Measurements from ENCODE around the gene TPCN1. TPM values are rescaled to one million over a fixed set of nuclear protein-coding genes. Genes with fewer than 3 reads are reported as not detected.
A peak's percentile ranks its signal among the peaks of the same experiment; 100 is the strongest.

Gene TPCN1
- polyA plus RNA-seq, 1 of the 3 experiments (the other 2 are of a cell fraction) = 15.7 TPM

GRCh38 chr12:113246478-113247122 is 25.3 kb downstream of the TPCN1 start:
- no peak for DNase-seq
- H3K4me2 ChIP-seq = peak overlapping the region; percentile 62
- no peak overlapping the region for H3K4me3 ChIP-seq (ENCODE audit: low read depth in 2 of 2, low read length in 1 of 2)
- peaks cover 33 to 55% of the 10 kb centered on the region in 2 experiments for H3K4me1 ChIP-seq (ENCODE audit: control insufficient read depth in 1 of 2, insufficient read depth in 2 of 2, low read depth in 1 of 2, low read length in 1 of 2)
- CTCF ChIA-PET = interaction anchor here (0.8 to 2.7 kb wide), 3 partner anchors 12 to 72 kb away, joined by 3 to 10 read pairs (median 3); no protein-coding TSS in a partner anchor
- peaks cover 0 to 2% of the 10 kb centered on the region in 2 experiments for H3K36me3 ChIP-seq (replicated peaks in 1 of 2; ENCODE audit: control insufficient read depth in 1 of 2, insufficient read depth in 2 of 2, low read length in 1 of 2)
- POLR2A ChIA-PET = interaction anchor here (0.9 to 1.6 kb wide), 4 partner anchors 13 to 44 kb away, joined by 3 to 12 read pairs (median 6); partner anchors contain the start of gene TPCN1
- H3K9me2 ChIP-seq = no peaks in the 10 kb centered on the region
- H2AFZ ChIP-seq (ENCODE audit: low read depth) = no peak overlapping the region
- peak overlapping the region; percentile 47 to 94; a peak in 3 of 4 replicates for H3K27ac ChIP-seq (ENCODE audit: low read depth in 2 of 2, low read length in 1 of 2)
- peaks cover 3% of the 10 kb centered on the region for H3F3A ChIP-seq (replicated peaks; ENCODE audit: insufficient read depth)
- H4K20me1 ChIP-seq (ENCODE audit: insufficient read depth) = no peaks in the 10 kb centered on the region
- no peaks in the 10 kb centered on the region for H3K9me3 ChIP-seq
- TF ChIP-seq, protein P1, sequence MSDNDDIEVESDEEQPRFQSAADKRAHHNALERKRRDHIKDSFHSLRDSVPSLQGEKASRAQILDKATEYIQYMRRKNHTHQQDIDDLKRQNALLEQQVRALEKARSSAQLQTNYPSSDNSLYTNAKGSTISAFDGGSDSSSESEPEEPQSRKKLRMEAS (IDR thresholded peaks at IDR 0.05; ENCODE audit: low read depth) = no peak
- TF ChIP-seq RAD21 (IDR thresholded peaks at IDR 0.05; ENCODE audit: low read length) = no peak
- WGBS (ENCODE audit: low lambda C conversion rate) = 73% methylated on average over 11 of the region's 18 CpGs
- H3K79me2 ChIP-seq (ENCODE audit: insufficient read depth) = no peaks in the 10 kb centered on the region
- no peak overlapping the region for H3K9ac ChIP-seq
- H3K27me3 ChIP-seq (ENCODE audit: insufficient read depth) = no peaks in the 10 kb centered on the region

- 85% methylated on average over 21 of the region's 21 CpGs for WGBS (ENCODE audit: low lambda C conversion rate)
- Histone ChIP-seq H3K9me2 (no peaks in the 10 kb centered on the region), H4K20me1 (ENCODE audit: insufficient read depth) (no peaks in the 10 kb centered on the region), H3K27me3 (ENCODE audit: insufficient read depth) (no peaks in the 10 kb centered on the region), H2AFZ (ENCODE audit: low read depth) (no peak overlapping the region), H3K4me2 (0 out of 2 replicates have a peak overlapping the region, but pooled peaks have one; percentile 62), H3K4me3 (ENCODE audit: low read depth in 2 of 2, low read length in 1 of 2) (no peak overlapping the region), H3K9ac (no peak overlapping the region), H3F3A (replicated peaks; ENCODE audit: insufficient read depth) (no peaks in the 10 kb centered on the region), H3K9me3 (no peaks in the 10 kb centered on the region), H3K4me1 (ENCODE audit: control insufficient read depth in 1 of 2, insufficient read depth in 2 of 2, low read depth in 1 of 2, low read length in 1 of 2) (peaks cover 32 to 51% of the 10 kb centered on the region in 2 experiments), H3K79me2 (ENCODE audit: insufficient read depth) (no peaks in the 10 kb centered on the region), H3K36me3 (replicated peaks in 1 of 2; ENCODE audit: control insufficient read depth in 1 of 2, insufficient read depth in 2 of 2, low read length in 1 of 2) (peaks cover 0 to 2% of the 10 kb centered on the region in 2 experiments), H3K27ac (ENCODE audit: low read depth in 2 of 2, low read length in 1 of 2) (peak overlapping the region in 1 of 2 experiments; percentile 94; a peak in 2 of 4 replicates)
- DNase-seq = peak; percentile 33
- ChIA-PET POLR2A (no interaction called here), CTCF (interaction anchor here (0.7 to 2.7 kb wide), 2 partner anchors 12 to 178 kb away, joined by 3 to 10 read pairs; no protein-coding TSS in a partner anchor)
- TF ChIP-seq ELF1 (IDR thresholded peaks at IDR 0.05) (no peak), FOSL2 (IDR thresholded peaks at IDR 0.05; ENCODE audit: borderline replicate concordance, low read depth) (peak; percentile 14; the same call in 1 of the 2 replicates)
- TF ChIP-seq, protein P1 (IDR thresholded peaks at IDR 0.05; ENCODE audit: low read depth) = peak; percentile 93
These were observed 26.1 kb downstream of the TPCN1 start for GRCh38 chr12:113247123-113248050.

DNA sequence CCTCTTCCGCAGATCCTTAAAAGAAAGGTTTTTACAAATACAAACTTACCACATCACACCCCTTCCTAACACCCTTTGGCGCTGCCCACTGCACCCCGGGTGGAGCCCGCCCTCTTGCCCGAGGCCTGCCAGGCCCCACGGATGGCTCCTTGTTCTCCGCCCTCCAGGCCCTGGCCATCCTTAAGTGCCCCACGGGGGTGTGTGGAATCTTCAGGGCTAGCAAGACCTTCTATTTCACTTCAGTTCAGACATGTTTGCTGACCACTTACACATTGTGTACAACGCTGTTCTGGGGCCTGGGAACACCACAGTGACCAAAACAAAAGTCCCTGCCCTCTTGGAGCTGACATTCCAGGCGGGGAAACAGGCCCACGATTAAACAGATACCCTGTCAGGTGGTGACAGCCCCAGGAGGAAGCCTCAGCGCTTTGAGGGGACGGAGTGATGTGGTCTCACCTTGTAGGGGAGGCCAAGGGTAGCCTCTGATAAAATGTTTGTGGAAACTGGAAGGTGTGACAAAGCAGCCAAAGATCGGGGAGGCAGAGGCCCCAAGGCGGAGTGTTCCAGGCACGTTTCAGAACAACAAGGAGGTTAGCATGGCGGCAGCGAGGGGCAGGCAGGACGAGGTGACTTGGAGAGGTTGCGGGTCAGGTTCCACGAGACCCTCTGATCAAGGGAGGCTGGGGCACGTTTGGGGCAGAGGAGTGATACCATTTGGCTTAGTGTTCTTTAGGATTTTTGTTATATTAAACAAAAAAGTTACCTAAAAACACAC is 27.0 kb downstream of the TPCN1 start:
- no peaks in the 10 kb centered on the region for H3F3A ChIP-seq (replicated peaks; ENCODE audit: insufficient read depth)
- TF ChIP-seq PBX3 (IDR thresholded peaks at IDR 0.05) (no peak), MXI1 (IDR thresholded peaks at IDR 0.05; ENCODE audit: low read depth, low read length) (no peak), RCOR1 (IDR thresholded peaks at IDR 0.05; ENCODE audit: low read length) (no peak), YY1 (IDR thresholded peaks at IDR 0.05; ENCODE audit: low read depth) (no peak), GATA2 (CRISPR knock-in tag; IDR thresholded peaks at IDR 0.05) (no peak), USF2 (IDR thresholded peaks at IDR 0.05; ENCODE audit: borderline replicate concordance, low read depth, low read length) (no peak), GABPA (IDR thresholded peaks at IDR 0.05; ENCODE audit: low read depth) (no peak), TCF12 (IDR thresholded peaks at IDR 0.05) (no peak)
- H3K9me2 ChIP-seq = no peaks in the 10 kb centered on the region
- no peaks in the 10 kb centered on the region for H4K20me1 ChIP-seq (ENCODE audit: insufficient read depth)
- CTCF ChIA-PET = interaction anchor here (2.7 kb wide), 1 partner anchor 11 kb away, joined by 10 read pairs; no protein-coding TSS in a partner anchor
- peaks cover 32 to 54% of the 10 kb centered on the region in 2 experiments for H3K4me1 ChIP-seq (ENCODE audit: control insufficient read depth in 1 of 2, insufficient read depth in 2 of 2, low read depth in 1 of 2, low read length in 1 of 2)
- H3K4me2 ChIP-seq = no peak overlapping the region
- H3K36me3 ChIP-seq (replicated peaks in 1 of 2; ENCODE audit: control insufficient read depth in 1 of 2, insufficient read depth in 2 of 2, low read length in 1 of 2) = peaks cover 0 to 2% of the 10 kb centered on the region in 2 experiments
- H3K9ac ChIP-seq = no peak overlapping the region
- 95% methylated on average over 22 of the region's 22 CpGs for WGBS (ENCODE audit: low lambda C conversion rate)
- POLR2A ChIA-PET = no interaction called here
- DNase-seq = no peak
- H3K4me3 ChIP-seq (ENCODE audit: low read depth in 2 of 2, low read length in 1 of 2) = no peak overlapping the region
- H3K27ac ChIP-seq (ENCODE audit: low read depth in 2 of 2, low read length in 1 of 2) = peak overlapping the region in 1 of 2 experiments; percentile 94; a peak in 1 of 4 replicates
- no peaks in the 10 kb centered on the region for H3K79me2 ChIP-seq (ENCODE audit: insufficient read depth)
- no peak overlapping the region for H2AFZ ChIP-seq (ENCODE audit: low read depth)
- H3K27me3 ChIP-seq (ENCODE audit: insufficient read depth) = no peaks in the 10 kb centered on the region
- no peaks in the 10 kb centered on the region for H3K9me3 ChIP-seq
